Measurements from ENCODE around the gene MED27. TPM values are rescaled to one million over a fixed set of nuclear protein-coding genes. Genes with fewer than 3 reads are reported as not detected.

MED27 gene
- total and polyA plus RNA-seq, 2 of the 8 experiments (the other 6 are each of a cell fraction or from before 2014, with no cell fraction given) = 29.9 to 56.5 TPM

DNA sequence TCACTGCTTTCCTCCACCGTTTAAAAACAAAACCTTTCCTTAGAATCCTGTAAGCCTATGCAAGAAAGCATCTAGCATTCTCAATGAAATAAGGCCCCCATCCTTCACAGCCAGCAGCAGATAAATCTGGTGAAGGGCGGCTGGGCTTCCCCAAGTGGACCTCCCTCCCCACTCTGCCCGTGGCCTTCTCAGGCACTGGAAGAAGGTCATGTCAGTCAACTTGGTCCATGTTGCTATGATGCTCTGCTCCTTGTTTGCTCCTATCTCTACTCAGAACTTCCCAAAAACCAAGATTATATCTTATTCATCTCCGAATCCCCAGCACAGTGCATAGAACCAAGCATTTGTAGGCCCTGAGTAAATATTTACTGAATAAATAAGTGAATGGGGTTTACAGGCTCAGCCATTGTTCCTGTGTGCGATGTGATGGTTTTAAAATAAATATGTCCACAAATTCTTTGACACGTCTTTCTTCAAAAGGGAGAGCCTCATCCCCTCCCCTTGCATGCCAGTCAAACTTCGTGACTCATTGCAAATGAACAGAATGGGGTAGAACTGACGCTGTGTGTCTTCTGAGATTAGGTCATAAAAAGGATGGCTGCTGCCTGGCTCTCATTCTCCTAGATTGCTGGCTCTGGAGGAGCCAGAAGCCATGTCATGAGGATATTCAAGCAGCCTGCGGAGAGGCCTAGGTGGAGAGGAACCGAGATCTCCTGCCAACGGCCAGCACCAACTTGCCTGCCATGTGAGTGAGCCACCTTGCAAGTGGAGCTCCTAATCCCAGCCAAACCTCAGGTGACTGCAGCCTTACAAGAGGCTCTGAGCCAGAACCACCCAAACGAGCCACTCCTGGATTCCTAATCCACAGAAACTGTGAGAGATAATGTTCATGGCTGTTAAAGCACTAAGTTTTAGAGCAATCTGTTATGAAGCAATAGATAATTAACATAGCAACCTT lies 70.5 kb downstream of the MED27 start (continued):
- TF ChIP-seq FOSL1 (IDR thresholded peaks at IDR 0.05; ENCODE audit: insufficient read depth, low read depth, low read length) (no peak), EZH2 (IDR thresholded peaks at IDR 0.05; ENCODE audit: low read depth, low read length, severe bottlenecking) (no peak), SP2 (IDR thresholded peaks at IDR 0.05; ENCODE audit: low read length) (no peak), BACH1 (IDR thresholded peaks at IDR 0.05; ENCODE audit: low read length) (no peak), CBX8 (IDR thresholded peaks at IDR 0.05; ENCODE audit: borderline replicate concordance, low read depth, low read length) (no peak), RAD21 (IDR thresholded peaks at IDR 0.05 in 1 of 2, conservative IDR thresholded peaks at IDR 0.05 in 1 of 2; ENCODE audit: low read depth in 2 of 2, low read length in 2 of 2) (no peak), SRF (IDR thresholded peaks at IDR 0.05; ENCODE audit: low read depth, low read length) (no peak)
- TF ChIP-seq, protein P1, sequence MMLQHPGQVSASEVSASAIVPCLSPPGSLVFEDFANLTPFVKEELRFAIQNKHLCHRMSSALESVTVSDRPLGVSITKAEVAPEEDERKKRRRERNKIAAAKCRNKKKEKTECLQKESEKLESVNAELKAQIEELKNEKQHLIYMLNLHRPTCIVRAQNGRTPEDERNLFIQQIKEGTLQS (IDR thresholded peaks at IDR 0.05; ENCODE audit: insufficient read depth, low read depth, low read length) = no peak
